ENCODE measurements around the gene SNX32. TPM values are rescaled to one million over a fixed set of nuclear protein-coding genes. Genes with fewer than 3 reads are reported as not detected.
"Not testable (repeated sequence)": the region's sequence is repeated elsewhere in the genome, so short reads cannot be mapped to it uniquely, and the experiment has no call there.

Gene SNX32
- total RNA-seq, 4 donors from 2014 or later = 0.33 to 0.78 (median 0.41) TPM

DNA sequence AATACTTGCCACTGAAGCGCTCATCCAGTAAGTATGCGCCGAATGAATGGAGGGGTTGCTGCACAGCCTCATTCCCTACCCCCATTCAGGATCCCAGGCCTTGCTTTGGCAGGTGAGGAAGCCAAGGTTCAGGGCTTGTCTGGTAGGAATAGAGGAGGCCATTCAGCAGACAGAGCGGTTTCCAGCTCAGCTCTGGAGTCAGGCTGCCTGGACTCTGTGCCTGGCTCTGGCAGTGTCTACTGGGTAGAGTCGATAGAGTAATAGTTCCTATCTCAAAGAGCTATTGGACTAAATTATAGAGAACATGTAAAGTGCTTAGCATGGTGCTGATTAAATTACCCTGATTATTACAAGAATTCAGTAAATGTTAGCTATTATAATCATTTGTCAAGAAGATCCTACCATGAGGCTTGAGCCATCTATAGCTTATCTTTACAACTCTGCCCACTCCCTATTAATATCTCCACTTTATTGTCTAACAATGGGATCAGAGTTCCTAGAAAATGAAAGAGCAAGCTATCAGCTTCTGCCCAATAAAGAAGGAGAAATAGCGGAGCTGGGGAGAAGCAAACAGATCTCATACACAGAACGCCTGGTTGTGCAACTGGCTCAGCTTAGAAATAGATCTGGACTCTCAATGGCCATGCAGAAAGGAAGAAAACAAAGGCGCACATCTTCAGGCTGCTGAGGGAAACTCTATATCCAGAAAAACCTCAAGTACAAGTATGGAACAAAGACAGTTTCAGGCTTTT is 6.6 kb upstream of the SNX32 start:
- Histone ChIP-seq H3K27me3 (no peaks in the 10 kb centered on the region), H3K4me1 (no peaks in the 10 kb centered on the region), H3K9me3 (no peaks in the 10 kb centered on the region), H3K4me3 (no peak overlapping the region), H3K27ac (replicated peaks in 1 of 4) (no peak overlapping the region), H3K36me3 (no peaks in the 10 kb centered on the region)
- TF ChIP-seq POLR2AphosphoS5 (IDR thresholded peaks at IDR 0.05) = no peak
- WGBS = 90% methylated on average over 8 of the region's 8 CpGs
- no peak for DNase-seq (ENCODE audit: extremely low spot score)
- intact Hi-C loops (cut with DNase I) = no loop called here

DNA sequence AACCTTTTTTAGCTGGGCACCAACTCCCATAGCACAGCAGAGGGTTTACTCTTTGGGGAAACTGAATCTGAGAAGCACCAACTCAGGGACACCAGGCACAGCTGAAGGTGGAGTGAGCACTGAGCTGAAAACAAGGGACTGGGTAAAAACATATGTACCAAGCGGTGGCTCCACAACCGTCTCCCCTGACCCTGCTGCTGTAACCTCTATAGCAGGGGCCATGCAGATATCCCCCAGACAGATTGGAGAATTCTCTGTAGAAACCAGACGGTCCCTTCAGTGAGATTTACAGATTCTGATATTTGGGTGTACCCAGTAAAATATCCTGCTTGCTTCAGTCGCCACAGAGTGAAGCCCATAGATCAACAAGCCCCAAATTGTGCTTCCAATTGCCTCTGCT is 4.3 kb upstream of the SNX32 start:
- no peak for TF ChIP-seq POLR2A (IDR thresholded peaks at IDR 0.05; ENCODE audit: low read depth)
- no peak for TF ChIP-seq POLR2AphosphoS5 (IDR thresholded peaks at IDR 0.05)
- TF ChIP-seq, protein P1, sequence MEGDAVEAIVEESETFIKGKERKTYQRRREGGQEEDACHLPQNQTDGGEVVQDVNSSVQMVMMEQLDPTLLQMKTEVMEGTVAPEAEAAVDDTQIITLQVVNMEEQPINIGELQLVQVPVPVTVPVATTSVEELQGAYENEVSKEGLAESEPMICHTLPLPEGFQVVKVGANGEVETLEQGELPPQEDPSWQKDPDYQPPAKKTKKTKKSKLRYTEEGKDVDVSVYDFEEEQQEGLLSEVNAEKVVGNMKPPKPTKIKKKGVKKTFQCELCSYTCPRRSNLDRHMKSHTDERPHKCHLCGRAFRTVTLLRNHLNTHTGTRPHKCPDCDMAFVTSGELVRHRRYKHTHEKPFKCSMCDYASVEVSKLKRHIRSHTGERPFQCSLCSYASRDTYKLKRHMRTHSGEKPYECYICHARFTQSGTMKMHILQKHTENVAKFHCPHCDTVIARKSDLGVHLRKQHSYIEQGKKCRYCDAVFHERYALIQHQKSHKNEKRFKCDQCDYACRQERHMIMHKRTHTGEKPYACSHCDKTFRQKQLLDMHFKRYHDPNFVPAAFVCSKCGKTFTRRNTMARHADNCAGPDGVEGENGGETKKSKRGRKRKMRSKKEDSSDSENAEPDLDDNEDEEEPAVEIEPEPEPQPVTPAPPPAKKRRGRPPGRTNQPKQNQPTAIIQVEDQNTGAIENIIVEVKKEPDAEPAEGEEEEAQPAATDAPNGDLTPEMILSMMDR (IDR thresholded peaks at IDR 0.05) = no peak
- TF ChIP-seq EP300 (IDR thresholded peaks at IDR 0.05) = no peak
- WGBS = 72% methylated on average over 4 of the region's 4 CpGs
- intact Hi-C loops (cut with DNase I) = no loop called here
- Histone ChIP-seq H3K9me3 (no peaks in the 10 kb centered on the region), H3K36me3 (no peaks in the 10 kb centered on the region), H3K4me3 (no peak overlapping the region), H3K27ac (replicated peaks in 1 of 4) (no peak overlapping the region), H3K4me1 (peaks cover 8 to 18% (median 14%) of the 10 kb centered on the region in 4 donors), H3K27me3 (no peaks in the 10 kb centered on the region)
- no peak for DNase-seq (ENCODE audit: extremely low spot score)

DNA sequence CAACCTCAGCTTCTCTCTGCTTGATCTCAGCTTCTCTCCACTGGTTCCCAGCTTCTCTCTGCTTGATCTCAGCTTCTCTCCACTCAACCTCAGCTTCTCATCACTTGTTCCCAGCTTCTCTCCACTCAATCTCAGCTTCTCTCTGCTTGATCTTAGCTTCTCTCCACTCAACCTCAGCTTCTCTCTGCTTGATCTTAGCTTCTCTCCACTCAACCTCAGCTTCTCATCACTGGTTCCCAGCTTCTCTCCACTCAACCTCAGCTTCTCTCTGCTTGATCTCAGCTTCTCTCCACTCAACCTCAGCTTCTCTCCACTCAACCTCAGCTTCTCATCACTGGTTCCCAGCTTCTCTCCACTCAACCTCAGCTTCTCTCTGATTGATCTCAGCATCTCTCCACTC is 1.5 kb upstream of the SNX32 start:
- H3K4me3 ChIP-seq; DNase-seq (ENCODE audit: extremely low spot score); H3K27ac ChIP-seq (replicated peaks in 1 of 4); H3K36me3 ChIP-seq; H3K27me3 ChIP-seq; intact Hi-C loops (cut with DNase I); H3K9me3 ChIP-seq: not testable (repeated sequence)
- H3K4me1 ChIP-seq = peaks cover 11 to 22% (median 16%) of the 10 kb centered on the region in 4 donors

DNA sequence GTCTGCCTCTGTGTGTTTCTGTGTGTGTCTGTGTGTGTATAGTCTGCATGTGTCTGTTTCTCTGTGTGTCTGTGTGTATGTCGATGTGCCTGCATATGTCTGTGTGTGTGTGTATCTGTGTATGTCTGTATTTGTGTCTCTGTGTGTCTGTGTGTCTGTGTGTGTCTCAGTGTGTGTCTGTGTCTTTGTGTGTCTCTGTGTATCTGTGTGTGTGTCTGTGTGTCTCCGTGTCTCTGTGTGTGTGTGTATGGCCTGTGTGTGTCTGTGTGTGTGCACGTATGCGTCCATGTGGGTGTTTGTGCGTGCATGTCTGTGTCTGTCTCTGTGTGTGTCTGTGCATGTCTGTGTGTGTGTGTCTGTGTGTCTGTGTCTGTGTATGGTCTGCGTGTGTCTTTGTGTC is 439 bp downstream of the SNX32 start:
- intact Hi-C loops (cut with DNase I) = no loop called here
- peaks cover 11 to 22% (median 16%) of the 10 kb centered on the region in 4 donors for H3K4me1 ChIP-seq
- H3K36me3 ChIP-seq = no peaks in the 10 kb centered on the region
- 40% methylated on average over 6 of the region's 6 CpGs for WGBS
- no peak for DNase-seq (ENCODE audit: extremely low spot score)
- H3K27me3 ChIP-seq = no peaks in the 10 kb centered on the region
- H3K4me3 ChIP-seq = peak overlapping the region; percentile 59 to 70 (median 63)
- H3K9me3 ChIP-seq = no peaks in the 10 kb centered on the region
- H3K27ac ChIP-seq (replicated peaks in 1 of 4) = no peak overlapping the region
- TF ChIP-seq POLR2AphosphoS5 (IDR thresholded peaks at IDR 0.05) (no peak), EP300 (IDR thresholded peaks at IDR 0.05) (no peak), POLR2A (IDR thresholded peaks at IDR 0.05; ENCODE audit: low read depth) (no peak)
- TF ChIP-seq, protein P1 (IDR thresholded peaks at IDR 0.05) = no peak

DNA sequence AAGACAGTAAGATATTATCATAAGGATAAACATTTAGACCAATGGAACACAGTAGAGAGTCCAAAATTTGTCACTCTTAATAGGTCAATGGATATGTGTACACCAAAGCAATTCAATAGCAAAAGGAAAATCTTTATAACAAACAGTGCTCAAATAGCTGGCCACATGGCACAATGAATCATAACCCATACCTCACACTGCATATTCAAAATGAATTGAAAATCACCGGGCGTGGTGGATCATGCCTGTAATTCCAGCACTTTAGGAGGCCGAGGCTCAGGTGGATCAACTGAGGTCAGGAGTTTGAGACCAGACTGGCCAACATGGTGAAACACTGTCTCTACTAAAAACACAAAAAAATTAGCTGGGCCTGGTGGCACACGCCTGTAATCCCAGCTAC is 8.4 kb downstream of the SNX32 start:
- intact Hi-C loops (cut with DNase I) = no loop called here
- 98% methylated on average over 4 of the region's 4 CpGs for WGBS
- no peak for TF ChIP-seq POLR2A (IDR thresholded peaks at IDR 0.05; ENCODE audit: low read depth)
- TF ChIP-seq, protein P1 (IDR thresholded peaks at IDR 0.05) = no peak
- TF ChIP-seq EP300 (IDR thresholded peaks at IDR 0.05) = no peak
- no peak for TF ChIP-seq POLR2AphosphoS5 (IDR thresholded peaks at IDR 0.05)
- no peak overlapping the region for H3K4me3 ChIP-seq
- H3K36me3 ChIP-seq = no peaks in the 10 kb centered on the region
- H3K9me3 ChIP-seq = no peaks in the 10 kb centered on the region
- no peak overlapping the region for H3K27ac ChIP-seq (replicated peaks in 1 of 4)
- DNase-seq (ENCODE audit: extremely low spot score) = no peak
- no peaks in the 10 kb centered on the region for H3K27me3 ChIP-seq
- H3K4me1 ChIP-seq = no peaks in the 10 kb centered on the region

DNA sequence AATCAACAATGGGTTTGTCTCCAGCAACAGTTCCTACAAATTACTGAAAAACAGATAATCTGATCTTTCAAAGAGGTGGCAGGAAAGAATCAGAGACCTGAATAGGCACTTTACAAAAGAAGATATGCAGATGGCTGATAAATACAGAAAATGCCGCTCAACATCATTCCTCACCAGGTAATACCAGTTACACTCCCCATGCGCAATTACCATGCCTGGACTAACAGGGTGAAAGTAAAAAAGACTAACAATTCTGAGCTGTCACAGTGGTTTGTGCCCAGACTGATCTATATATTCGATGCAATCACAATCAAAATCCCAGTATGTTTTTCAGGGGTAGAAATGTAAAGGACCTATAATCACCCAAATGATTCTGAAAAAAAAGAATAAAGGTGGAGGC is 10.0 kb downstream of the SNX32 start:
- no peak overlapping the region for H3K27ac ChIP-seq (replicated peaks in 1 of 4)
- WGBS = 98% methylated on average over 3 of the region's 3 CpGs
- intact Hi-C loops (cut with DNase I) = no loop called here
- no peak overlapping the region for H3K4me3 ChIP-seq
- no peaks in the 10 kb centered on the region for H3K4me1 ChIP-seq
- H3K36me3 ChIP-seq = no peaks in the 10 kb centered on the region
- TF ChIP-seq POLR2AphosphoS5 (IDR thresholded peaks at IDR 0.05) (no peak), EP300 (IDR thresholded peaks at IDR 0.05) (no peak), POLR2A (IDR thresholded peaks at IDR 0.05; ENCODE audit: low read depth) (no peak)
- TF ChIP-seq, protein P1 (IDR thresholded peaks at IDR 0.05) = no peak
- H3K9me3 ChIP-seq = no peaks in the 10 kb centered on the region
- H3K27me3 ChIP-seq = no peaks in the 10 kb centered on the region
- DNase-seq (ENCODE audit: extremely low spot score) = no peak
